Tibial nerve (tissue), 4 donors: ENCODE data around the gene PHYH. TPM values are rescaled to one million over a fixed set of nuclear protein-coding genes. Genes with fewer than 3 reads are reported as not detected.
A peak's percentile ranks its signal among the peaks of the same experiment; 100 is the strongest.

Source experiments
- DNase-seq, 2 donors: peaks; one replicate each; pipeline ENCODE4 v3.0.0-alpha.2; 2019; ENCODE audit warnings: low spot score in 2 of 2
- H3K27ac ChIP-seq, 4 donors: fragments of 200-600 bp; sonication (generic) in 3 of 4; one replicate each; pipeline ENCODE4 v1.5.1; 2017 to 2019; ENCODE audit warnings: mild to moderate bottlenecking in 1 of 4
- H3K27me3 ChIP-seq, 2 donors: fragments of 200-600 bp; sonication (generic) in 1 of 2; one replicate each; pipeline versions ENCODE4 v1.5.1 to v1.6.0; 2017 to 2019
- H3K36me3 ChIP-seq, 3 donors: fragments of 200-600 bp; sonication (generic); one replicate each; pipeline ENCODE4 v1.5.1; 2018 to 2019
- H3K4me1 ChIP-seq, 4 donors: fragments of 200-600 bp; sonication (generic) in 3 of 4; one replicate each; pipeline ENCODE4 v1.5.1; 2017 to 2019
- H3K4me3 ChIP-seq, 4 donors: fragments of 200-600 bp; sonication (generic) in 3 of 4; one replicate each; pipeline ENCODE4 v1.5.1; 2017 to 2019; ENCODE audit warnings: mild to moderate bottlenecking in 1 of 4, moderate library complexity in 1 of 4
- H3K9me3 ChIP-seq, 4 donors: fragments of 200-600 bp; sonication (generic) in 3 of 4; one replicate each; pipeline ENCODE4 v1.5.1; 2017 to 2019
- EP300 ChIP-seq, 2 donors: sonication (generic); formaldehyde crosslinking; IDR thresholded peaks; one replicate each; pipeline ENCODE4 v1.6.1; 2017; ENCODE audit warnings: antibody characterized with exemption in 2 of 2, mild to moderate bottlenecking in 1 of 2
- POLR2A ChIP-seq, 2 donors: fragments of 450-650 bp; IDR thresholded peaks; one replicate each; pipeline ENCODE4 v1.6.1; 2017; ENCODE audit warnings: antibody characterized with exemption in 2 of 2, mild to moderate bottlenecking in 2 of 2, moderate library complexity in 2 of 2
- WGBS, 2 donors: methylation state at CpG; one replicate each; pipeline ENCODE4 v1.1.5; 2018; 5-methylcytosine and 5-hydroxymethylcytosine counted together
- total RNA-seq, 4 donors: library from RNA; depleted of rRNA; stranded (reverse); fragments of >200 nt; gene quantifications; one replicate each; pipeline ENCODE4 v1.1.0, GENCODE V29; 2016
- TF ChIP-seq, protein P1 (sequence below), 5 experiments: fragments of 200-600 bp in 3 of 5; fragments of 450-650 bp in 2 of 5; sonication (generic) in 3 of 5; IDR thresholded peaks; one replicate each; pipeline ENCODE4 v1.5.1; 2016 to 2019; ENCODE audit warnings: antibody characterized with exemption in 5 of 5, mild to moderate bottlenecking in 3 of 5, moderate library complexity in 2 of 5

The PHYH gene
- total RNA-seq, 4 donors from 2014 or later: 14.1 to 40.9 (median 32.5) TPM

DNA sequence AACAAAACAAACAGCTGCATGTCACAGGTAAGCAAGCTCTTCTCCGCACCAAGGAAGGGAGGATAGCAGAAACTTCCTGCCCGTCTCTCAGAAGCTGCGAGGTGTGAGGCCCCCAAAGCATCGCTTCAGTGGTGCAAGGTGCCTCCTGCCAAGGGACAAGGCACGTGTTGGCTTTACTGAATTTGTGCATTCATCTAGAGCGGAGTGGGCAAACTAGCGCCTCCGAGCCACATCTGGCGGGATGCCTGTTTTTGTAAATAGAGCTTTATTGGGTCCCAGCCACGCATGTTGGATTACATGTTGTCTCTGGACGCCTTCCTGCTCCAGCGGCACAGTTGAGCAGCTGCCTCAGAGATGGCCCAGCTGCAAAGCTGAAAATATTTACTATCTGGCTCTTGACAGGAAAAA lies 27.7 kb downstream of the PHYH start:
- Histone ChIP-seq H3K27ac (peak overlapping the region in 2 of 4 donors; percentile 55 to 63), H3K4me1 (peaks cover 0 to 22% (median 4%) of the 10 kb centered on the region in 4 donors), H3K36me3 (no peaks in the 10 kb centered on the region), H3K27me3 (no peaks in the 10 kb centered on the region), H3K4me3 (peak overlapping the region in 1 of 4 donors; percentile 3), H3K9me3 (no peaks in the 10 kb centered on the region)
- DNase-seq: peak; percentile 58 to 60
- WGBS, 2 donors: 25 to 35% methylated on average over 11 to 12 of the region's 12 CpGs
- peak in 1 of 2 donors; percentile 54 for TF ChIP-seq EP300 (IDR thresholded peaks at IDR 0.05)
- TF ChIP-seq, protein P1, sequence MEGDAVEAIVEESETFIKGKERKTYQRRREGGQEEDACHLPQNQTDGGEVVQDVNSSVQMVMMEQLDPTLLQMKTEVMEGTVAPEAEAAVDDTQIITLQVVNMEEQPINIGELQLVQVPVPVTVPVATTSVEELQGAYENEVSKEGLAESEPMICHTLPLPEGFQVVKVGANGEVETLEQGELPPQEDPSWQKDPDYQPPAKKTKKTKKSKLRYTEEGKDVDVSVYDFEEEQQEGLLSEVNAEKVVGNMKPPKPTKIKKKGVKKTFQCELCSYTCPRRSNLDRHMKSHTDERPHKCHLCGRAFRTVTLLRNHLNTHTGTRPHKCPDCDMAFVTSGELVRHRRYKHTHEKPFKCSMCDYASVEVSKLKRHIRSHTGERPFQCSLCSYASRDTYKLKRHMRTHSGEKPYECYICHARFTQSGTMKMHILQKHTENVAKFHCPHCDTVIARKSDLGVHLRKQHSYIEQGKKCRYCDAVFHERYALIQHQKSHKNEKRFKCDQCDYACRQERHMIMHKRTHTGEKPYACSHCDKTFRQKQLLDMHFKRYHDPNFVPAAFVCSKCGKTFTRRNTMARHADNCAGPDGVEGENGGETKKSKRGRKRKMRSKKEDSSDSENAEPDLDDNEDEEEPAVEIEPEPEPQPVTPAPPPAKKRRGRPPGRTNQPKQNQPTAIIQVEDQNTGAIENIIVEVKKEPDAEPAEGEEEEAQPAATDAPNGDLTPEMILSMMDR (IDR thresholded peaks at IDR 0.05): no peak
- TF ChIP-seq POLR2A (IDR thresholded peaks at IDR 0.05): no peak

GRCh38 chr10:13271552-13272163 lies 28.2 kb downstream of the PHYH start:
- peak; percentile 10 to 29 for DNase-seq
- no peak overlapping the region for H3K4me3 ChIP-seq
- no peaks in the 10 kb centered on the region for H3K36me3 ChIP-seq
- TF ChIP-seq, protein P1 (IDR thresholded peaks at IDR 0.05): peak in 4 of 5 experiments; percentile 21 to 33 (median 26)
- no peak for TF ChIP-seq POLR2A (IDR thresholded peaks at IDR 0.05)
- H3K4me1 ChIP-seq: peaks cover 0 to 22% (median 4%) of the 10 kb centered on the region in 4 donors
- H3K27ac ChIP-seq: peak overlapping the region in 3 of 4 donors; percentile 38 to 63 (median 55)
- H3K9me3 ChIP-seq: no peaks in the 10 kb centered on the region
- WGBS, 2 donors: 25 to 31% methylated on average over 14 of the region's 14 CpGs
- no peaks in the 10 kb centered on the region for H3K27me3 ChIP-seq

DNA sequence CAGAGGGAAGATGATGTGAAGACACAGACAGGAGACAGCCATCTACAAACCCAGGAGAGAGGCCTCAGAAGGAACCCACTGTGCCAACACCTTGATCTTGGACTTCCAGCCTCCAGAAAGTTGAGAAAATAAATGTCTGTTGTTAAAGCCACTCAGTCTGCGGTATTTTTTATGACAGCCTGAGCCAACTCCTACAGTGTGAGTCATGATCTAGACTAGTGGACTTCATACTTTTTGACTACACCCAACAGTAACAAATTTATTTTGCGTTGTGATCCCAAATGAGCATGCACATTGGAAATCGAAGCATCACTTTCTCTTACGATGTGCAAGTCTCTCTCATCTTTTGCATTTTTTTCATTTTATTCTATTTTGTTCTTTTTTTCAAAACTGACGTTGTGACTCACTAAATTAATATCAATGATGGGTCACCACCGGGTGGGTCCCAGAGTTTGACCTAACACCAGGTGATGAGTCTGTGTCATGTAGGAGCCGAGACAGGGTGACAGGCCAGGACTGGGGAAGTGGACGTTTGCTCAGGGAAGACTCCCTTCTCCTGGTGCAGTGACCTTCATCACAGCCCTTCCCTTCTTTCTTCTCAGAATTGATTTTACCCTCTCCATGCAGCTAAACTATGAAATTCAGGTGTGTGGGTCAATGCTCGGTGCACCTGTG lies 28.9 kb downstream of the PHYH start:
- TF ChIP-seq POLR2A (IDR thresholded peaks at IDR 0.05): no peak
- TF ChIP-seq, protein P1 (IDR thresholded peaks at IDR 0.05): no peak
- TF ChIP-seq EP300 (IDR thresholded peaks at IDR 0.05): no peak
- Histone ChIP-seq H3K36me3 (no peaks in the 10 kb centered on the region), H3K4me3 (no peak overlapping the region), H3K27me3 (no peaks in the 10 kb centered on the region), H3K4me1 (peaks cover 0 to 22% (median 4%) of the 10 kb centered on the region in 4 donors), H3K27ac (peak overlapping the region in 1 of 4 donors; percentile 63), H3K9me3 (no peaks in the 10 kb centered on the region)
- no peak for DNase-seq
- 84 to 85% methylated on average over 9 of the region's 9 CpGs for WGBS, 2 donors

- Histone ChIP-seq H3K4me3 (no peak overlapping the region), H3K27me3 (no peaks in the 10 kb centered on the region), H3K36me3 (no peaks in the 10 kb centered on the region), H3K27ac (no peak overlapping the region), H3K9me3 (no peaks in the 10 kb centered on the region), H3K4me1 (peaks cover 0 to 22% (median 4%) of the 10 kb centered on the region in 4 donors)
- 45 to 46% methylated on average over 3 of the region's 3 CpGs for WGBS, 2 donors
- DNase-seq: no peak
- TF ChIP-seq, protein P1 (IDR thresholded peaks at IDR 0.05): no peak
- TF ChIP-seq EP300 (IDR thresholded peaks at IDR 0.05) (no peak), POLR2A (IDR thresholded peaks at IDR 0.05) (no peak)
Measured at GRCh38 chr10:13268841-13269240, 31.0 kb downstream of the PHYH start.

DNA sequence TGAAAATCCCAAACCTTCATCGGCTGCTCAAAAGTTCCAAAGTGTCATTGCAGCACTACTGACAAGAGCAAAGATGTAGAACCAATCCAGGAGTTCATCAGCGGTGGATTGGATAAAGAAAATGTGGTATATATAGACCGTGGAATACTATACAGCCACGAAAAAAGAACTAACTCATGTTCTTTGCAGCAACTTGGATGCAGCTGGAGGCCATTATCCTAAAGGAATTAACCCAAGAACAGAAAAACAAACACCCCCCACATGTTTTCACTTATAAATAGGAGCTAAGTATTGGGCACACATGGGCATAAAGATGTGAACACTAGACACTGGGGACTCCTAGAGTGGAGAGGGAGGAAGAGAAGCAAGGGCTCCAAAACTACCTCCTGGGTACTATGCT lies 31.6 kb downstream of the PHYH start:
- WGBS, 2 donors: 85% methylated on average over 4 of the region's 4 CpGs
- Histone ChIP-seq H3K4me3 (no peak overlapping the region), H3K9me3 (no peaks in the 10 kb centered on the region), H3K4me1 (peaks cover 0 to 22% (median 4%) of the 10 kb centered on the region in 4 donors), H3K27ac (no peak overlapping the region), H3K27me3 (no peaks in the 10 kb centered on the region), H3K36me3 (no peaks in the 10 kb centered on the region)
- DNase-seq: no peak
- TF ChIP-seq, protein P1 (IDR thresholded peaks at IDR 0.05): no peak
- TF ChIP-seq POLR2A (IDR thresholded peaks at IDR 0.05): no peak
- TF ChIP-seq EP300 (IDR thresholded peaks at IDR 0.05): no peak
